Measurements from ENCODE around the gene LRRC56. TPM values are rescaled to one million over a fixed set of nuclear protein-coding genes. Genes with fewer than 3 reads are reported as not detected.

LRRC56 gene
- total RNA-seq, 1 experiment from 2014 or later: 3.4 TPM

- Histone ChIP-seq H3K27me3 (ENCODE audit: insufficient read depth, low read length) (no peaks in the 10 kb centered on the region), H2AK5ac (ENCODE audit: insufficient read length, low read length) (no peak overlapping the region), H4K20me1 (ENCODE audit: control insufficient read depth, insufficient read depth, insufficient read length) (no peaks in the 10 kb centered on the region), H2BK20ac (ENCODE audit: low read depth, low read length, poor library complexity, severe bottlenecking) (no peak overlapping the region), H3K4me1 (ENCODE audit: insufficient read depth, low read length) (no peaks in the 10 kb centered on the region), H2BK120ac (ENCODE audit: low read depth, low read length, poor library complexity, severe bottlenecking) (no peak overlapping the region), H3K18ac (ENCODE audit: insufficient read length, low read depth, low read length) (no peak overlapping the region), H4K91ac (ENCODE audit: insufficient read length, low read depth, low read length) (no peak overlapping the region), H3K9me3 (ENCODE audit: control insufficient read depth, low read depth, low read length) (no peaks in the 10 kb centered on the region), H3K56ac (ENCODE audit: insufficient read length, low read depth, low read length) (no peak overlapping the region), H2AFZ (ENCODE audit: low read length) (no peak overlapping the region), H3K79me2 (ENCODE audit: insufficient read depth, low read length) (no peaks in the 10 kb centered on the region), H3K14ac (ENCODE audit: insufficient read depth, low read length) (no peak overlapping the region), H4K5ac (ENCODE audit: insufficient read length, low read depth, low read length) (no peak overlapping the region), H3K27ac (ENCODE audit: insufficient read length, low read depth, low read length) (no peak overlapping the region), H3K23me2 (ENCODE audit: insufficient read length, low read depth, low read length, poor library complexity, severe bottlenecking) (peaks cover 10% of the 10 kb centered on the region), H3K9ac (ENCODE audit: extremely low read depth, insufficient read length, low read length) (no peak overlapping the region), H3T11ph (ENCODE audit: low read length) (no peak overlapping the region), H4K8ac (replicated peaks; ENCODE audit: insufficient read length, low read depth, low read length) (no peak overlapping the region), H3K4ac (ENCODE audit: low read depth, low read length) (no peak overlapping the region), H2BK15ac (ENCODE audit: low read depth, low read length) (no peak overlapping the region), H2BK5ac (ENCODE audit: insufficient read length, low read length) (no peak overlapping the region), H3K23ac (ENCODE audit: insufficient read length, low read depth, low read length) (no peak overlapping the region), H3K4me2 (ENCODE audit: insufficient read depth, insufficient read length, low read length) (no peak overlapping the region), H3K79me1 (ENCODE audit: insufficient read depth, low read depth, low read length, poor library complexity, severe bottlenecking) (no peaks in the 10 kb centered on the region), H2BK12ac (ENCODE audit: insufficient read length, low read depth, low read length) (no peak overlapping the region)
- no peak for TF ChIP-seq CTCF (conservative IDR thresholded peaks at IDR 0.05)
- peaks cover 5% of the 10 kb centered on the region for H3K27me3 Mint-ChIP-seq (ENCODE audit: low read depth)
- H3K4me3 Mint-ChIP-seq: peak overlapping the region in 1 of 2 experiments; percentile 46; a peak in 1 of 5 replicates
- WGBS (ENCODE audit: extremely low coverage, insufficient read length, low lambda C conversion rate): no CpG with 5 or more reads among the region's 18 CpGs
- peaks cover 0 to 11% (median 4%) of the 10 kb centered on the region in 3 experiments; a peak in 4 of 7 replicates for H3K36me3 Mint-ChIP-seq (ENCODE audit: insufficient read depth in 1 of 3, low read depth in 3 of 3)
- H3K4me1 Mint-ChIP-seq: peaks cover 18 to 35% of the 10 kb centered on the region in 2 experiments
- peak overlapping the region in 1 of 3 experiments; percentile 18; a peak in 1 of 7 replicates for H3K27ac Mint-ChIP-seq
- no peaks in the 10 kb centered on the region for H3K9me3 Mint-ChIP-seq
- no peak for DNase-seq
Measured at GRCh38 chr11:563066-563811, 25.9 kb downstream of the LRRC56 start.
